Activated CD4-positive, alpha-beta T cell treated with anti-CD3 and anti-CD28 coated beads, Interleukin-2, amount 50 U/mL, for 48 hours (primary cell): ENCODE data around the gene TSPAN17.

Experiments
- DNase-seq, 2 experiments: peaks; one replicate each; pipeline ENCODE4 v3.0.0-alpha.2; 2020

Gene TSPAN17

DNA sequence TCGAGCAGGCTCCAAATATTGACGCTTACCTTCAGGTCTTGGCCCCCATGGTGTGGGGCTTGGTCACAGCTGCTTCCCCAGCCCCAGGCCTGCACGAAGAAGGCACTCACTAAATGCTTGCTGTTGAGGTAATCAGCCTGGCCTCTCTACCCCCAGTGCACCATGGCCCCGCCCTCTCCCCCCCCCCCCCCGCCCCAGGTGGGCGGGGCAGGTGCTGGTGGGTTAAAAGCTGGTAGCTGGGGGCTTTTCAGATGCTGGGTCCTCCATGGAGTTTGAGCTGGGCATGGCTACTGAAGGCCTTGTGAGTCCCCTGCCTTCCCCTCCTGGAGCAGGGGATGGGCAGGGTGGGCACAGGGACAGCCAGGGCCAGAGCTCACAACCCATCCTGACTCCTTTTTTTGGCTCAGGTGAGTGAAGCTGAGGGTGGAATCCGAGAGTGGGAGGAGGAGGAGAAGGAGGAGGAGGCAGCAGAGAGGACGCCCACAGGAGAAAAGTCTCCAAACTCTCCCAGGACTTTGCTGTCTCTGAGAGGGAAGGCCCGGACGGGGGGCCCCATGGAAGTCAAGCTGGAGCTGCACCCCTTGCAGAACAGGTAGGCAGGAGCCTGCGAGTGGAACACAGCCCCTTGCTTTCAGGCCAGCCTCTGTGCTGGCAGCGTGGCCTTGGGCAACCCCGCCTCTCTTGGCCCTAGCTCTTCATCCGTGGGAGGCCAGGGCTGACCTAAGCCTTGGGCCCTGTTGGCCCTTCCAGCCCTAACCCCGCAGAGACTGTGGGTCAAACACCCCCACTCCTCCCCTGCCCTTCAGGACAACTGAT is 4.4 kb upstream of the TSPAN17 start:
- DNase-seq, result no peak

- DNase-seq, result no peak
These were observed 3.6 kb upstream of the TSPAN17 start for GRCh38 chr5:176643491-176644219.

- DNase-seq, result no peak
These were observed 3.0 kb upstream of the TSPAN17 start for GRCh38 chr5:176644294-176644693.

- no peak for DNase-seq
These were observed 2.2 kb upstream of the TSPAN17 start for GRCh38 chr5:176644878-176645670.

DNA sequence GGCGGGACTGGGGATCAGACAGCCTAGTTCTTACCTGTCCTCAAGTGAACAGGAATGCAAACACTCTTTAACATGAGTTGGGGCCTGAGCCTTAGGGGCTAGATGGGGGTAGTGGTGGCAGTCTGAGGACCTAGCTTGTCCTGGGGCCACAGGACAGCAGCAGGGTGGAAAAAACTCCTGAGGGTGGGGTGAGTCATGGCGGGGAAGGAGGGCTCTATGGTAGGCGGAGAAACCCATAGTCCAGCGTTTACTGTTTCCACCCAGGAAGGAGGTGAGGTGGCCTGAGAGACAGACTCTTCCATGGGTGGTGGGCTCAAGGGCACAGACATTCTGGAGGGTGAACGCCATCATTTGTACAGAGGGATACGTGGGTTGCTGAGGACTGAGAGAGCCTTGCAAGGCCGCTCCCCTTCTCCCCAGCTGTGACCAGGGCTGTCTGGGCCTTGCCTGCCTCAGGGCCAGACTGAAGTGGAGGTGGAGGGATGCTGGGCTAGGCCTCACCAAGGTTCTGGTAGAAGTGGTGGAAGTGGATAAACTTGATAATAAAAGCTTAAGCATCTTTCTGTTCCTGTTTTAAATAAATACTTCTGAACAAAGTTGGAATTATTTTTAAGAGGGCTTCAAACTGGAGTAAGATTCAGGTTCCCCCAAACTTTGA is 1.1 kb upstream of the TSPAN17 start:
- DNase-seq, result no peak

DNA sequence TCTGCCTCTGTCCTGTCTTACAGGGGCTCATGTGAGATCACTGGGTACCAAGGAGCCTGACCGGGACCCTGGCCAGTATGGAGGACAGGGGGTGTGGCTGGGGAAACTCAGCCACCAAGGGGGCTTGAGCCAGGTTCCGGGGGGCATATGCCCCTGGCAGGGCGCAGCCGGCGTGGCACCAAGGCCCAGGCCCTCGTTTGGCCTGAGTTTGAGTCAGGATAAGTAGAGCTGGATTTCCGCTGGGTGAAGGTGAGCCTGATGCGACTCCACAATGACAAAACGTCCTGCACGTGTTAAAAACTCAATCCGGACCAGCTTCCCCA is 616 bp upstream of the TSPAN17 start:
- DNase-seq, result no peak

GRCh38 chr5:176647843-176648473 is 674 bp downstream of the TSPAN17 start:
- peak in 1 of 2 experiments; percentile 39 for DNase-seq

- no peak for DNase-seq
These were observed 1.4 kb downstream of the TSPAN17 start for GRCh38 chr5:176648474-176649194.

GRCh38 chr5:176650354-176650884 is 3.1 kb downstream of the TSPAN17 start:
- no peak for DNase-seq

DNA sequence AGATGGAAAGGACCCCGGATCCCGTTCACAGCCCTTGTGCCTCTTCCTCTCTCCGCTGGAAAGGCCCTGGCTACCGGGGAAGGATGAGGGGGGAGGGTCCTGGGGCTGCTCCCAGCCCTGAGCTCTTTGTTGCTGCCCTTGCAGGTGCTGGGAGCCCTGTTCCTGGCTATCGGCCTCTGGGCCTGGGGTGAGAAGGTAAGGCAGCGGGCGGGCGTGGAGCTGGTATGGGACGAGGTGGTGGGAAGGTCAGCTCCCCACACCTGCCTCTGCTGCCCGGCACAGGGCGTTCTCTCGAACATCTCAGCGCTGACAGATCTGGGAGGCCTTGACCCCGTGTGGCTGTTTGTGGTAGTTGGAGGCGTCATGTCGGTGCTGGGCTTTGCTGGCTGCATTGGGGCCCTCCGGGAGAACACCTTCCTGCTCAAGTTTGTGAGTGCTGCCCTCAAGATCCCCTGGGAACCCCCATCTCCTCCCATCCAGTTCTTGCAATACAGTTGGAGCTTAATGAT is 4.2 kb downstream of the TSPAN17 start:
- DNase-seq, result no peak

GRCh38 chr5:176652136-176652535 is 4.9 kb downstream of the TSPAN17 start:
- no peak for DNase-seq

- peak; percentile 76 to 83 for DNase-seq
These were observed 6.4 kb downstream of the TSPAN17 start for GRCh38 chr5:176653401-176654385.

GRCh38 chr5:176654856-176655255 is 7.6 kb downstream of the TSPAN17 start:
- no peak for DNase-seq

DNA sequence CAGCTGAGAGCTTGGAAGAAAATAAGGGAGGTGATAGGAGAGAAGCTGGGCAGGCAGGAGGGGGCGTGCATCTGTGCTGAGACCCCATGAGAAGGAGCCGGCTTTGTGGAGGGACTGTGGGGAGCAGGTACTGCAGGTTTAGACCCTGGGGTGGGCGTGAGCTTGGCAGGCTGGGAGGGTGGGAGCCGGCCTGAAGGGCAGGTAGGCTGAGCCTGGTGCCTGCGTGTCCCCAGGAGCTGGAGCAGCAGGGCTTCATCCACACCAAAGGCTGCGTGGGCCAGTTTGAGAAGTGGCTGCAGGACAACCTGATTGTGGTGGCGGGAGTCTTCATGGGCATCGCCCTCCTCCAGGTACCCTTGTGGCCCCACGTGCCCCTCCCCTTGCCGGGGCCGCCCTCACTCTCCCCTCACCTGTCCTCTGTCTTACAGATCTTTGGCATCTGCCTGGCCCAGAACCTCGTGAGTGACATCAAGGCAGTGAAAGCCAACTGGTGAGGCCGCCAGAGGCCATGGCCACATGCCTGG is 9.2 kb downstream of the TSPAN17 start:
- no peak for DNase-seq

DNA sequence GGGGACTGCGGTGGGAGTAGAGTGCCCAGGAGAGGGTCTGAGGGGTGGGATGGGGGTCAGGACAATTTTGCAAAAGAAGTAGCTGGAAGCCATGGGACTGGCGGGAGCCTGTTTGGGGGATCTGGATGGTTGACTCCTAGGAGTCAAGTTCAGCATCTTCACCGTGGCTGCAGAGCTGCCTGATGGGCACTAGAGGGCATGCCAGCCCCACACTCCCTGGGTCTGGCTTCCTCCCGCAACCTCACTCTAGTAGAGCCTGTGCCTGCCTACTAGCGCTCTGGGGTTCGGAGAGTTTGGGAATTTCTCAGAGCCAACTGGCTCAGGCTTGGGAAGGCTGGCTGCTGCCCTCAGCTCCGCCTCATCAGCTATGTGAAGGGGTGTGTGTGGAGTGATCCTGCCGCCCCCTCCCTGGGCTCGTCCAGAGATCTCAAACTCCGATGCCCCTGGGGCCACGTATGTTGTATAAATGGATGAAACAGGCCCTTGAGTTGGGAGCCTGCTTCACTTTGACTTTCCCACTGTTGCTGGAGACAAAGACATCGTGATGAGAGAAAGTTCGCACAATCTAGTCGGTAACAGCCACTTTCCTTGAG is 10.8 kb downstream of the TSPAN17 start:
- peak; percentile 70 to 75 for DNase-seq

GRCh38 chr5:176658817-176659511 is 11.7 kb downstream of the TSPAN17 start:
- no peak for DNase-seq

GRCh38 chr5:176659512-176659839 is 12.2 kb downstream of the TSPAN17 start:
- no peak for DNase-seq

GRCh38 chr5:176659860-176660461 is 12.7 kb downstream of the TSPAN17 start:
- no peak for DNase-seq

GRCh38 chr5:176660530-176660859 is 13.2 kb downstream of the TSPAN17 start:
- no peak for DNase-seq
